HG03558 (cell line): Measurements from ENCODE around the gene PCDHGA10.
"Not testable (repeated sequence)": the region's sequence is repeated elsewhere in the genome, so short reads cannot be mapped to it uniquely, and the experiment has no call there.

Experiments
- ATAC-seq: cut with Tn5 transposase; IDR thresholded peaks from one replicate; pipeline ENCODE4 v1.9.1; 2021; ENCODE audit warnings: moderate number of reproducible peaks; ENCODE audit not compliant: unreplicated experiment; ENCODE audit errors: extremely low read depth

Gene PCDHGA10

GRCh38 chr5:141412854-141413539 is at the start of gene PCDHGA10:
Gene PCDHGA10, plus strand, starts transcription at chr5:141412987. Its CDS starts 189 bp downstream, at chr5:141413176.
- peak; percentile 62 for ATAC-seq

- ATAC-seq = no peak
Observed at GRCh38 chr5:141363952-141364660, 48.7 kb upstream of the PCDHGA10 start, which contains the start of gene PCDHGA5. Gene PCDHGA5, plus strand, starts transcription at chr5:141364162. Its CDS starts 169 bp downstream, at chr5:141364331.

- no peak for ATAC-seq
Observed at GRCh38 chr5:141366016-141366896, 46.5 kb upstream of the PCDHGA10 start.

GRCh38 chr5:141369994-141370848 is 42.6 kb upstream of the PCDHGA10 start, which contains the start of gene PCDHGB3:
Gene PCDHGB3, plus strand, starts transcription at chr5:141370242. Its CDS starts 153 bp downstream, at chr5:141370395.
- peak; percentile 68 for ATAC-seq

- no peak for ATAC-seq
Observed at GRCh38 chr5:141371572-141372475, 41.0 kb upstream of the PCDHGA10 start.

GRCh38 chr5:141373673-141374317 is 39.0 kb upstream of the PCDHGA10 start, which contains the start of gene PCDHGA6:
Gene PCDHGA6, plus strand, starts transcription at chr5:141373891. Its CDS starts 193 bp downstream, at chr5:141374084.
- ATAC-seq = no peak

- no peak for ATAC-seq
Observed at GRCh38 chr5:141374627-141375026, 38.2 kb upstream of the PCDHGA10 start.

GRCh38 chr5:141375444-141376155 is 37.2 kb upstream of the PCDHGA10 start:
- ATAC-seq = not testable (repeated sequence)

- no peak for ATAC-seq
Observed at GRCh38 chr5:141382469-141383294, 30.1 kb upstream of the PCDHGA10 start, which contains the start of gene PCDHGA7. Gene PCDHGA7, plus strand, starts transcription at chr5:141382742. Its CDS starts 158 bp downstream, at chr5:141382900.

GRCh38 chr5:141383345-141383744 is 29.4 kb upstream of the PCDHGA10 start:
- no peak for ATAC-seq

- no peak for ATAC-seq
Observed at GRCh38 chr5:141384471-141385267, 28.1 kb upstream of the PCDHGA10 start.

GRCh38 chr5:141387557-141388311 is 25.1 kb upstream of the PCDHGA10 start, which contains the start of gene PCDHGB4:
Gene PCDHGB4, plus strand, starts transcription at chr5:141387698. Its CDS starts 187 bp downstream, at chr5:141387885.
- not testable (repeated sequence) for ATAC-seq

GRCh38 chr5:141388661-141389060 is 24.1 kb upstream of the PCDHGA10 start:
- no peak for ATAC-seq

- ATAC-seq = no peak
Observed at GRCh38 chr5:141389153-141390042, 23.4 kb upstream of the PCDHGA10 start.
